Keratinocyte (primary cell): ENCODE results near the gene SLC19A1.

Experiments
- EZH2 ChIP-seq: IDR thresholded peaks from one replicate; pipeline ENCODE4 v1.6.1; 2012; ENCODE audit warnings: inconsistent platforms, mild to moderate bottlenecking, low read length, moderate library complexity
- TF ChIP-seq, protein P1 (sequence below), 3 experiments: IDR thresholded peaks in 1 of 3; conservative IDR thresholded peaks in 1 of 3; optimal IDR thresholded peaks in 1 of 3; 2 replicates in 2 of 3; 3 replicates in 1 of 3; pipeline versions ENCODE3 to v1.5.1; 2011; ENCODE audit warnings: low read length in 3 of 3, mild to moderate bottlenecking in 3 of 3, moderate library complexity in 2 of 3, control low read depth in 1 of 3, inconsistent platforms in 1 of 3; ENCODE audit not compliant: insufficient read depth in 2 of 3; ENCODE audit errors: extremely low read depth in 1 of 3

GRCh38 chr21:45449658-45450422, 92.4 kb downstream of the SLC19A1 start:
- TF ChIP-seq, protein P1, sequence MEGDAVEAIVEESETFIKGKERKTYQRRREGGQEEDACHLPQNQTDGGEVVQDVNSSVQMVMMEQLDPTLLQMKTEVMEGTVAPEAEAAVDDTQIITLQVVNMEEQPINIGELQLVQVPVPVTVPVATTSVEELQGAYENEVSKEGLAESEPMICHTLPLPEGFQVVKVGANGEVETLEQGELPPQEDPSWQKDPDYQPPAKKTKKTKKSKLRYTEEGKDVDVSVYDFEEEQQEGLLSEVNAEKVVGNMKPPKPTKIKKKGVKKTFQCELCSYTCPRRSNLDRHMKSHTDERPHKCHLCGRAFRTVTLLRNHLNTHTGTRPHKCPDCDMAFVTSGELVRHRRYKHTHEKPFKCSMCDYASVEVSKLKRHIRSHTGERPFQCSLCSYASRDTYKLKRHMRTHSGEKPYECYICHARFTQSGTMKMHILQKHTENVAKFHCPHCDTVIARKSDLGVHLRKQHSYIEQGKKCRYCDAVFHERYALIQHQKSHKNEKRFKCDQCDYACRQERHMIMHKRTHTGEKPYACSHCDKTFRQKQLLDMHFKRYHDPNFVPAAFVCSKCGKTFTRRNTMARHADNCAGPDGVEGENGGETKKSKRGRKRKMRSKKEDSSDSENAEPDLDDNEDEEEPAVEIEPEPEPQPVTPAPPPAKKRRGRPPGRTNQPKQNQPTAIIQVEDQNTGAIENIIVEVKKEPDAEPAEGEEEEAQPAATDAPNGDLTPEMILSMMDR (optimal IDR thresholded peaks at IDR 0.05 in 1 of 3, IDR thresholded peaks at IDR 0.05 in 1 of 3, conservative IDR thresholded peaks at IDR 0.05 in 1 of 3; ENCODE audit: extremely low read depth in 1 of 3, insufficient read depth in 2 of 3, low read length in 3 of 3) = no peak
- no peak for TF ChIP-seq EZH2
